ENCODE data around the gene HOXA1.

Gene HOXA1

DNA sequence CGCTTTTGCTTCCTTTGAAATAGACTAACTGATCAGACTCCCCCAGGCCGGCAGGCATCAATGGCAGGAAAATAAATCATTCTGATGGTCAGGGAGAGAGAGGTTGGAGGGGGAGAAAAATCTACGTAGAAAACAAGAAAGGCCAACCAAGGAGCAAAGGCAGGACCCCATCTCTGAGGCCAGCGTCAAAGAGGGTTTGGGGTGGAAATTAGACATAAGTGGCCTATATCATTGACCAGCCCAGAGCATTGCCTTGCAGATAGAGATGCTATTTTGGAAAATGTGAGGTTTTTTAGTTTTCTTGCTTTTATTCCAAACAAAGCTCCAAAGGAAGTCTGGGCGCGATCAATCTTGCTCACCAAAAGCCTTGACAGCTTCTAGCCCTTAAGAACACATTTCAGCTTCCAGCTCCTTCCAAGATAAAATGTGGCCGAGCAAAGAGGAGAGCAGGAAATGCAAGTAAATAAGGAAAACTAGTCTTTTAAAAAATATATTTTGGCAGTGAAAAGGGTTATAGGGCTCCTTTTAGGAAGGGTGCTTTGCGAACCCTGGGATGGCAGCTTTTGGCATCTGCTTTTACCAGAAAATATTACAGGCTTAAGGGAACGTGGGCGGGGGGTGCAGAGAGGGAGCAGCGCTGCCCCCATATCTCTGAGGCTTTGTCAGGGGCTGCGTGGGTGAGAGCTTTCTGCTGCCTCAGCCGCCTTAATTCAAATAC is 8.7 kb upstream of the HOXA1 start:
- DNase-seq: peak; percentile 40

DNA sequence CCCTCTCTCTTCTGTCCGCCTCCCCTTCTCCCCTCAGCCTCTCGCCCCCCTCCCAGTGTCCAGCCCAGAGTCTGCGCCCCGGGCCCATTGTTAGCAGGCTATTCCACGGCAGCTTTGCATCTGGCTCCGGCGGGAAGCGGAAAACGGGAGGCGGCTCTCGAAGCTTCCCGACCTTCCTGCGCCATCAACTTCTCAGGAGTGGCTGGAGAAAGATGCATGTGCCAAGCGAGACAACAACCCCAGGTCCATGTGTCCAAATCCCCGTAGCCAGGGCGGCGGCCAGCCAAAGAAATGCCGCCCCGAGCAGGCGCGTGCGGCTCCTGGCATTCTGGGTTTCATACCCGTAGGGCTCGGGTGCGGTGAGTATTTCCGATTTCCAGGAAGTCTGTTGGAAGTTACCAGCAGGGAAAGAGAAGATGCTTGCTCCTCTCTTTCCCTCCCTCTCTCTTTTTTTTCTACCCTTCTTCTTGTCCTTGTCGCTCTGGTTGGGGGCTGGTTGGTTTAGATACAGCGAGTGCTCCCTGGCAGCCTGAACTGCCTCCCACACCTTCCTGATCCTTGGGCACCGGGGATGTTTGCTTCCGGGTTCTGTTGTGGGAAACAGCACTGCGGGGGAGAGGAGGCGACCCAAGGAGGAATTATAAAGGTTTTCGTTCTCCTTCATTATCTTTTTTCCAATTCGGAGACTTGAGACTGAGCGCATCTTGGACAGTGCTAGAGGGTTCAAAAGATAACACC is 7.9 kb upstream of the HOXA1 start:
- DNase-seq: peak; percentile 85

GRCh38 chr7:27102581-27103442 is 7.0 kb upstream of the HOXA1 start, which contains the start of gene HOXA2:
Gene HOXA2, minus strand, starts transcription at chr7:27102683. Its CDS starts 183 bp downstream, at chr7:27102500.
- DNase-seq: peak; percentile 83

- DNase-seq: no peak
Observed at GRCh38 chr7:27101957-27102580, 6.3 kb upstream of the HOXA1 start.

DNA sequence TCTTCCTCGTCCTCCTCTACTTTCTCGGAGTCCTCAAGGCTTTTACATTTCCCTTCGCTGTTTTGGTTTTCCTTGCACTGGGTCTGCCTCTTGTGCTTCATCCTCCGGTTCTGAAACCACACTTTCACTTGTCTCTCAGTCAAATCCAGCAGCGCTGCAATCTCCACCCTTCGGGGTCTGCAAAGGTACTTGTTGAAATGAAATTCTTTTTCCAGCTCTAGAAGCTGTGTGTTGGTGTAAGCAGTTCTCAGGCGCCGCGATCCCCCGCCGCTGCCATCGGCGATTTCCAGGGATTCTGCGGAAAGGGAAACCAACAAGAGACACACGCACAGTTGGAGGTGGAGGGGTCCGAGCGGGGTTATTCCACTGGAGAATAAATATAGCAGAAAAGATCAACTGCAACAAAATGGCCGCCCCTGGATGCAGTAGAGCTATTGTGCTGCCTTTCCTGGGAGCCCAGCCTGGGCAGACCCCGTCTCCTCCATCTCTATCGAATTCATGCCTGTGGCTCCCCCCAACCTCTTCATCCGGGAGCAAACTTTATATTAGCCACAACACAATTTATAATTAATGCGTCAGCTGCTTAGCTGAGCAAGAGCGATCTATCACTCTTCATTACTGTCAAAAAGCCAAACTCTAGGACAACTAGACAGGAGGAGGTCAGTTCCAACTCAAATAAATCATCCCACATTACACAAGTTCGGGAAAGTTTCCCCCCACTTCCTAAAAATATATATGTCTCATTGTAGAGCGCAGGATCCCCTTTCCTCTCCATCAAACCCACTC is 5.6 kb upstream of the HOXA1 start:
- DNase-seq: no peak

GRCh38 chr7:27100694-27101170 is 4.9 kb upstream of the HOXA1 start:
- no peak for DNase-seq

GRCh38 chr7:27099453-27100370 is 3.9 kb upstream of the HOXA1 start:
- DNase-seq: no peak

DNA sequence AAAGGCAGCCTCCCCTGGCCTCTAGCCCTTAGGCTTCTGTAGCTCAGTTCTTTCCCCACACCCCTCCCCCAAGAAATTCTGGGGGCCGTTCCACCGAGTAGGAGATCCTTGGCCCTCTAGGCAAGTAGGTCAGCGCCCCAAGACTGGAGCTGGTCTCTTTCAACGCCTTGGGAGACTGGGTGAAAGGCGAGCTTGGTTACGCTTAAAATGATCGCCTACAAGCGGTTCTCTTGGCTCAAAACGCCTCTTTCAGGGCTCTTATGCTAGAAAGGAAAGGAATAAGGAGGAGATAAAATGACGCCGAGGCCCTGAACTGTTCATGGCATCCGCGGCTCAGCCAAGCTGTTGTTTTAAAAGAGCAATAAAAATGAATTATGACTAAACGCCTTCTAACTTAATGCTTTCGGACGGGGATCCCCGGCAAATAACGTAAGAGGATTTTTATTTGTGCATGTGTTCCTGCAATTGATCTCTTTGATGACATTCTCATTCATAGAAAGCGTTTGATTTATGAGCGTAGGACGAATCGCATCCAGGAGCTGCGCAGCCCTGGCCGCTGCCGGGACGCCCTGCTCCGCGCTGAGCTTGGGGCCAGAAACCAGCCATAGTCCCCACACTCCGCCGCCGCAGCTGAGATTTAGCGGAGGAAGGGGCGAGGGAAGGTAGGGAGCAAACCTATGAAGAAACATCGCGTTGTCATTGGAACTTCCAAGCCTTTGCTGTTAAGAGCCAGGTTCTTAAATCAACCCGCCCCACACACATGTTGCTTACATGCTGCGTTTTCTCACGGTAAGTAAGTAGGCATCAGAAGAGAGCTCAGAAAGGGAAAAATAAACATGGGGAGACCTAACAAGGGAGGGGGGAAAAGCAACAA is 3.0 kb upstream of the HOXA1 start:
- DNase-seq: no peak

- DNase-seq: no peak
Observed at GRCh38 chr7:27097686-27098577, 2.1 kb upstream of the HOXA1 start.

DNA sequence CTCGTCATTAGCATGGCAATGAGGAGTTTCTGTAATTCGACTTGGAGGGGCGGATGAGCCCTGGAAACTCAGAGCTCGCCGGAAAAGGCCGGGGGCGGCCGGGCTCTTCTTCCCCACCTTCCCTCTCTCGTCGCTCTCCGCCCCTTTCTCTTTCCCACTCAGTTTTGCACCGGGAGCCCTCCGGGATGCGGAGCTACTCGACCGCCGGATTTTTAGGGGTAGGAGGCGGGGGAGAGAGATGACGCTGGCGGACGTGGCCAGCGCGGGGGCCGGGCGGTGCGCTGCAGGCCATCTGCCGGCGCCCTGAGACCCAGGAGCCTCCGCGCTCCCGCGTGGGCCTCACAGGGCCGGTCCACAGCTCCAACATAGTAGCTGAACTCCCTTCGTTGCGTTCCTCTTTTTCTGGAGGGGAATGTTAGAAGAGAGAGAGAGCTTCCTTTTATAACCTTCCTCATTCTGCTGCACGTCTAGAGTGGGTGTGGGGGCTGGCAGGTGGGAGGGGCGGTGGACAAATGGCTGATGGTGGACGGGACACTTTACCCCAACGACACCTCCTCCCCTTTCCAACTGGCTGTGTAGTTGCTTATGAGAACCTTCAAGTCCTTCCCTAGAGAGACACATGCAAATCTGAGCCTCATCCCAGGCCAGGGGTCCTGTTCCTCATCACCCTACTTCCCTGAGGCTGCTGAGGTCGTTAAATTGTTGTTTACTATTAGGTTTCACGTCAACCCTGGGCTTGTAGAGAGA is 1.1 kb upstream of the HOXA1 start:
- DNase-seq: peak; percentile 51

GRCh38 chr7:27095050-27095896 is 527 bp downstream of the HOXA1 start:
- DNase-seq: peak; percentile 70

DNA sequence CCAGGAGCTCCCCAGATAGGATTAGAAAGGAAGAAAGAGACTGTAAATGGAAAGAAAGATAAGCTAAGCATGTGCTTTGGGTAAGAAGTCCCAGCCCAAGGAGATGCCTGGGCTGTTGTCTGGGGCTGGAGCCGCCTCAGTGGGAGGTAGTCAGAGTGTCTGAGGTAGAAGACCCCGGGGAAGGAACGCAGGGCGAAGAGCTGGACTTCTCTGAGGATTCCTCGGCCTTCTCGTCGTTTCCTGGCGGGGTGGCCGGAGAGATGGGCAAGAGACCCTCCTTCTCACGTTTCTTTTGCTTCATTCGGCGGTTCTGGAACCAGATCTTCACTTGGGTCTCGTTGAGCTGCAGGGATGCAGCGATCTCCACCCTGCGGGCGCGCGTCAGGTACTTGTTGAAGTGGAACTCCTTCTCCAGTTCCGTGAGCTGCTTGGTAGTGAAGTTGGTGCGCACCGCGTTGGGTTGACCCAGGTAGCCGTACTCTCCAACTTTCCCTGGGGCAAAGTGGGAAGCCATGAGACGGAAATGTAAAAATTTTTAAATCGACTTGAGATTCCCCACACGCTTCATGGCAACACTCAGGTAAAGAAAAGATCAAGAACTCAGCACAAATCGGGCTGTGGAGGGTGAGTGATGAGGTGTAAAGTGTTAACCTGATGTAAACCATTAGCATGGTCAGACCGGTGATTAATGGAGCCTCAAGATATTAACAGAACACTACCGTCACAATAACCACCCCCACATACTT is 1.3 kb downstream of the HOXA1 start:
- DNase-seq: no peak

DNA sequence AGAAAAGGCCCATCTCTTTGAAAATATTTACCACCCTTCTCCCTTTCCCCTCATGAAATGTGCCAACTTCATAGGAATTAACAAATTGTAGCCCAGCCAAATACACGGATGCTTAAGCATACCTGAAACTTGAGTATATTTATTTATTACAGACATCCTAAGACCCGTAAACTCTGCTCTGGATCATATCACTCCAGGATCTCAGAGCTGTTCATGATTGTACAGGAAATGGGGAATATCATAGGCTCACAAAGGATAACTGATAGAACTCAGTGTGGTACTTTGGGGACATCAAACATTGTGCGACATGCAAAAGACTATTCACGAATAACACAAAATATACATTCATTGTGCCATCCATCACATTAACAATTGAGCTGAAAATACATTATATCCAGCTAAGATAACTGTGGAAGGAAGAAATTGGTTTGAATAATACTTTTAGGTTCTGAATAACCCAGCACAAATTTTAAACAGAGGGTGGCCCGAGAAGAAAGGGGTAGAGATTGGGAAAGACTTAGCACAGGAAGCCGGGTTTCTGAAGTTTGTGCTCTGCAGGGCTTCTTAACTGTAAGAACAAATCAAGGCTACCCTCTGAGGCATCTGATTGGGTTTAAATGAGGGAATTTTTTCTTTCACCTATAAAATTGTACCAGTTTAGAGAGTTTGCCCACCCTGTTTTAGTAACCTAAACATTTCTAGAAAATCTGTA is 2.5 kb downstream of the HOXA1 start:
- no peak for DNase-seq

DNA sequence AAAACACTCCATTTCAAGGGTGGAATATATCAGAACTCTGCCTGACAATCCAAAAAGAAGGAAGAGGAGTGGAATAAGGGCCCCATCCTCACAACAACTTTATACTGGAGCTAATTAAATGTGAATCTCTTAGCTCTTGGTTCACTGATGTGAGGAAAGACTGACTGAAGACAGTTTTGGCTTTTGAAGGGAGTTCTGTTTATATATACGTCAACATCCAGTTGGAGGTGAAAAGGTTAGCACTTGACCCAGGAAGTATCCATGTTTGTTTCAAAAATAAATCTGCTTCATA is 3.0 kb downstream of the HOXA1 start:
- no peak for DNase-seq

DNA sequence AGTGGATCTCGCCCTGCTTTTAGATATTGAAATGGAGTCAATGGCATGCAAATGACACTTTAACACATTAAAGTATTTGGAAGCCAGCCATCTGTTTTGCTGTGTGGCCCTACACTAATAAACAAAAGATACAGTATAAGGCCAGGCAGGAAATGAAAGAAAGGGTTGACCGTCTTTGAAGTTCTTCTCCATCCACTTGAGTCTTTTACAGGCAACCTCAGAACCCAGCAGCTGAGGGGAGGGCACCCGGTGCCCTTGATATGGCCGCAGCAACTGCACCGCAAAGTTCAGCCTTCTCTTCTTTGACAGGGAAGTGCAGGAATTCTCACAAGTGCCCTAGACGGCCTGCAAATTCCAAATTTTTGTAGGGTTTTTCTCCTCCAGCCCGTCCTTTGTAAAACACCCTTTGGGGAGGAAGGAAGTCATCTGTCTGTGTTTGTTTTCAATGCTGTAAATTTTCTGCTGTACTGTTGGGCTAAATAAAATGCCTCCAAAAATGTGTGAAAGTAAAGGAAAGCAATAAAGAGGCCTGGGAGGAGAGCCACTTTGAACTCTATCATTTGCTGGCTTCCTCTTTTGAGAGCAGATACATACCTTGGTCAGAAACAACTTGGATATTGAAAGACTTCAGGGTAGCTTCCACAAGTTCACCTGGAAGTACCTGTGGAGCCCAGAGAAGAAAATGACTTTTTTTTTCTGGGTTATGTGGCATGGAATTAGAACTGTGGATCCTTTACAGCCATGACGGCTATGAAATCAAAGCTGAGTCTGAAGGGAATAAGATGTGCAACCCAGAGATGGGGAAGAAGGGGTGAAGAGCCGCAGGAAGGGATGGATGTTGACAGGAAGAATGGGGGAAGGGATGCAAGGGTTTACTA is 3.6 kb downstream of the HOXA1 start:
- DNase-seq: peak; percentile 34
